ENCODE results near the gene GPR62. TPM values are rescaled to one million over a fixed set of nuclear protein-coding genes. Genes with fewer than 3 reads are reported as not detected.

The GPR62 gene
- polyA plus RNA-seq, 3 donors = not detected

GRCh38 chr3:51966016-51966415, 10.8 kb downstream of the GPR62 start:
- peaks cover 4% of the 10 kb centered on the region for H4K20me1 ChIP-seq (ENCODE audit: insufficient read depth, low read length)
- no peaks in the 10 kb centered on the region for H3K36me3 ChIP-seq (replicated peaks in 1 of 2; ENCODE audit: control insufficient read depth in 1 of 2, insufficient read depth in 2 of 2, low read length in 2 of 2)
- Mint-ChIP-seq H3K36me3 (peaks cover 7 to 12% of the 10 kb centered on the region in 2 donors), H3K27ac (no peak overlapping the region), H3K27me3 (ENCODE audit: low read depth in 3 of 3) (peaks cover 41 to 70% (median 45%) of the 10 kb centered on the region in 3 donors), H3K4me1 (peaks cover 14% of the 10 kb centered on the region), H3K9me3 (peaks cover 0 to 17% (median 0%) of the 10 kb centered on the region in 7 donors), H3K4me3 (peak overlapping the region in 1 of 2 donors; percentile 35)
- no peak overlapping the region for H3K27ac ChIP-seq (ENCODE audit: low read depth in 1 of 2, low read length in 2 of 2)
- WGBS (ENCODE audit: insufficient coverage) = 90% methylated on average over 2 of the region's 2 CpGs
- peaks cover 10 to 54% of the 10 kb centered on the region in 2 donors for H3K27me3 ChIP-seq (ENCODE audit: control insufficient read depth in 2 of 2, insufficient read depth in 2 of 2, low read length in 2 of 2)
- no peak for DNase-seq
- H3K4me3 ChIP-seq (replicated peaks in 1 of 3; ENCODE audit: low read depth in 2 of 3, low read length in 3 of 3) = no peak overlapping the region
- no peak overlapping the region for H3K9ac ChIP-seq (ENCODE audit: insufficient read depth, low read length, poor library complexity, severe bottlenecking)
- TF ChIP-seq CTCF (IDR thresholded peaks at IDR 0.05) = no peak
- no peaks in the 10 kb centered on the region for H3K79me2 ChIP-seq (ENCODE audit: insufficient read depth, low read length)
- H3K4me1 ChIP-seq (ENCODE audit: control insufficient read depth in 1 of 2, insufficient read depth in 2 of 2, low read length in 2 of 2) = peaks cover 9 to 14% of the 10 kb centered on the region in 2 donors
- intact Hi-C loops (cut with micrococcal nuclease) = no loop called here
- no peak overlapping the region for H2AFZ ChIP-seq (ENCODE audit: insufficient read depth, low read depth, low read length, poor library complexity, severe bottlenecking)
- no peaks in the 10 kb centered on the region for H3K9me3 ChIP-seq (replicated peaks in 1 of 2; ENCODE audit: control insufficient read depth in 1 of 2, insufficient read depth in 1 of 2, low read length in 2 of 2)
- H3K4me2 ChIP-seq (replicated peaks; ENCODE audit: extremely low read depth, low read length, poor library complexity, severe bottlenecking) = no peak overlapping the region

- Mint-ChIP-seq H3K36me3 (peaks cover 10 to 12% of the 10 kb centered on the region in 2 donors), H3K27ac (no peak overlapping the region), H3K4me3 (peak overlapping the region; percentile 34 to 83), H3K9me3 (peaks cover 0 to 17% (median 0%) of the 10 kb centered on the region in 7 donors), H3K27me3 (ENCODE audit: low read depth in 3 of 3) (peaks cover 42 to 66% (median 44%) of the 10 kb centered on the region in 3 donors), H3K4me1 (peaks cover 14% of the 10 kb centered on the region)
- DNase-seq = no peak
- Histone ChIP-seq H2AFZ (ENCODE audit: insufficient read depth, low read depth, low read length, poor library complexity, severe bottlenecking) (no peak overlapping the region), H3K9me3 (replicated peaks in 1 of 2; ENCODE audit: control insufficient read depth in 1 of 2, insufficient read depth in 1 of 2, low read length in 2 of 2) (no peaks in the 10 kb centered on the region), H3K36me3 (replicated peaks in 1 of 2; ENCODE audit: control insufficient read depth in 1 of 2, insufficient read depth in 2 of 2, low read length in 2 of 2) (no peaks in the 10 kb centered on the region), H4K20me1 (ENCODE audit: insufficient read depth, low read length) (peaks cover 4% of the 10 kb centered on the region), H3K4me2 (replicated peaks; ENCODE audit: extremely low read depth, low read length, poor library complexity, severe bottlenecking) (no peak overlapping the region), H3K79me2 (ENCODE audit: insufficient read depth, low read length) (no peaks in the 10 kb centered on the region), H3K9ac (ENCODE audit: insufficient read depth, low read length, poor library complexity, severe bottlenecking) (no peak overlapping the region), H3K4me1 (ENCODE audit: control insufficient read depth in 1 of 2, insufficient read depth in 2 of 2, low read length in 2 of 2) (peaks cover 9 to 14% of the 10 kb centered on the region in 2 donors), H3K27me3 (ENCODE audit: control insufficient read depth in 2 of 2, insufficient read depth in 2 of 2, low read length in 2 of 2) (peaks cover 10 to 54% of the 10 kb centered on the region in 2 donors), H3K27ac (ENCODE audit: low read depth in 1 of 2, low read length in 2 of 2) (no peak overlapping the region), H3K4me3 (replicated peaks in 1 of 3; ENCODE audit: low read depth in 2 of 3, low read length in 3 of 3) (no peak overlapping the region)
- intact Hi-C loops (cut with micrococcal nuclease) = no loop called here
- WGBS (ENCODE audit: insufficient coverage) = 100% methylated on average over 2 of the region's 5 CpGs
- no peak for TF ChIP-seq CTCF (IDR thresholded peaks at IDR 0.05)
Observed at GRCh38 chr3:51966486-51966885, 11.3 kb downstream of the GPR62 start.
